Measurements from ENCODE around the gene SLC38A2.

Gene SLC38A2

DNA sequence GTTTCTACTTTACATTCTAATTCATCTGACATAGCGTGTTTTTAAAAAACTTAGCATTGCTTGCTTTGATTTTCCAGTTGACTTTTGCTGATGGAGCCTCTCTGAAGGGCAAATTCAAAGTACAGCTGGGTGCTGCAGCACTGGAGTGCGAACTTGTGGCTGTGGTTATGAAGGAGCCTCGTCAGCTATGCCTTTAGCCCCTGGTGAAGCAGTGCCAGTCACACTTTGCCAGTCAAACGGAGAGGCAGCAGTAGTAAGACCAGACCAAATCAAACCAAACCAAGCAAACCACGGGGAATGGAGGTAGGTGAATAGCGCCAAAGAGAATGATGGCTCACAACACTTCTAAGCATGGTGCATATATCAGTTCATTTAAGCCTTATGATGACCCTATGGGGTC lies 15.1 kb upstream of the SLC38A2 start:
- H3K4me3 ChIP-seq = no peak overlapping the region
- peak overlapping the region; percentile 78 to 81 for H3K27ac ChIP-seq
- TF ChIP-seq CTCF (IDR thresholded peaks at IDR 0.05) = no peak
- DNase-seq (ENCODE audit: low spot score) = no peak

DNA sequence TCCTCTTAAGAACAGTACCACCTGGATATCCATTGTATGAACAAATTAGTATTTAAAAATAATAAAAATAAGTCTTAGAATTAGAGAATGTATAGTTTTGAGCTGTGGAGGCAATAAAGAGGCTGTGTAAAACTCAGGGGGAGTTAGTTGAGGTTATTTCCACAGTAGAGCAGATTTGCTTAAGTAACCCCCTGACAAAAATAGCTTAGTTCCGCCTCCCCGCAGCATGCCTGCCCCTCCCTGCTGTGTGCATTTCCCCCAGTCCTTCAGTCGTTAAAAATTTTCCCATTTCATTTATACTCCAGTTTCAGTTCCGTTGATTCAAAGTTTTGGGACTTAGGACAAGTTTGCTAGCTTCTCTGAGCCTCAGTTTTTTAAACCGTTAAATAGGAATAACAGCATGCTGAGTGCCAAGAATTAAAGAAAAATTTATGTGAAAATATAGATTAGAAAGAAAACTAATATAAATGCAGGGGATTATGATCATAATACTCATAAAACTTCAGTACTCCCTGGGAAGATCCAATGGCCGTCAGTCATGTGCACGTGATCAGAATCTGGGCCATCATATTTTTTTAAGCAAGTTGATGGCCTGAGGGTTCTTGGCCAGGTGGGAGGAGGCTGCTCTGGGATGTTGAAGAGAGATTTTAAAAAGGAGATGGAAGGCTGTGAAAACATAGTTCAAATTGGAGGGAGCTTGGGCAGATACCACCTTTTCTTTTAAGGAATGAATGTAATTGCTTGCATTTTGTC lies 14.5 kb upstream of the SLC38A2 start:
- peak overlapping the region; percentile 45 for H3K4me3 ChIP-seq

DNA sequence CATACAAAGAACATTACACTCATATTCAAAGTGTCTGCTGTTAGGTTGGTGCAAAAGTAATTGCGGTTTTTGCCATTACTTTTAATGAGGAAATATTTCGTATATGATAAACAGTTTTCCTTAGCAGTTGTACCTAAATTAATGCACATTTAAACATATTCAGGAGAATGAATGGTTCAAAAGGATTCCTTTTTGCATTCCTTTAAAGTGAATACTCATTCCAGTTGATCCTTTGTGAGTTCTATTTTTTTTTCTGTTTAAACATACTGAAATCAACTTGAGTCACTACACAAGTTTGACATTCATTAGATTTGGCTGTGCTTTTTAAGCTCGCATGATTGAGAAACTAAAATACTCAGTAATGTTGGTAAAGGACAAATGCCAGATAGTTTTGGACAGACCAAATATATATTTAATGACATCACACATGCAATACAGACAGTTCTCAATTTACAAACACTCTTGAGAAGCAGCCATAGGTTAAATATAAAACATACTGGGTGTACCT lies 13.8 kb upstream of the SLC38A2 start:
- Histone ChIP-seq H3K27ac (peak overlapping the region; percentile 78 to 81), H3K4me3 (peak overlapping the region; percentile 45)
- DNase-seq (ENCODE audit: low spot score) = no peak
- no peak for TF ChIP-seq CTCF (IDR thresholded peaks at IDR 0.05)

More for the DNA sequence above, 14.5 kb upstream of the SLC38A2 start:
- peak overlapping the region; percentile 78 to 81 for H3K27ac ChIP-seq
- no peak for DNase-seq (ENCODE audit: low spot score)
- TF ChIP-seq CTCF (IDR thresholded peaks at IDR 0.05) = no peak

GRCh38 chr12:46385438-46385837 lies 12.9 kb upstream of the SLC38A2 start:
- peak overlapping the region; percentile 99 to 100 for H3K27ac ChIP-seq
- DNase-seq (ENCODE audit: low spot score) = no peak
- no peak for TF ChIP-seq CTCF (IDR thresholded peaks at IDR 0.05)
- H3K4me3 ChIP-seq = no peak overlapping the region

DNA sequence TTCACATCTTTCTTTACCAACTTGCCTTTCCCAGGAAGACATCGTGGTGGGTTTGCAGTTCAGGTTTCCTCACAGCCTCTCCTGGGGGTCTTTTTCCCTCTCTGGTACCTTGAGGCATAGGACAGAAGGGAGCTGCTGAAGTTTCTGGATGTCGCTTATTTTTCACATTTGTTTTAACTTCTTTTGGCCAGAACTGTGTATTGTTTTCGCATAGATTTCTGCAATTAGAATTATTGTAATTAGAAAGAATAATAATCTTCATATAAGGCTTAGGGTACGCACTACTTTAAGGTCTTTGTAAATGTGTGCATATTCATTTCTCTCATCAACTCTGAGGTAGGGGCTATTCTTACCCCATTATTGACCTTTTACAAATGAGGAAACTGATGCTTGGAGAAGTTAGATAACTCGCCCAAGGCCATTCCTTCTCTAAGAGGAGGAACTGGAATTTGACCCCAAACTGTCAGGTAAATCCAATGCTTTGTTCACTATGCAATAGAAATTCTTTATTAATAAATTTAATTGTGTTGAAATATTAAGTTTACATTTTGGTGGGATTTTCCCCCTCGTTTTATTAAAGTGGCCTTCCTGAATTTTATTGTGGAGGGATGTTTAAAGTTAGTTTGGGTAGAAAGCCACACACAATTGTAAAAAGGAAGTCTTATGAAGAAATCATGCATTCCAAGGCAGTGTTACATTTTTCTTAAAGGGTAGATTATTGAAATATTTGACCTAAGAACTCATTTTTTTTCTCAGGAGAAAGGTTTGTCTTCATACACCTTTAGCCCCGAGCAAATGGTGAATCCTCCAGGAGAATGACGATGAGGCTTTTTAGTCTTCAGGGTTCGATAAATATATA lies 12.1 kb upstream of the SLC38A2 start:
- no peak for TF ChIP-seq CTCF (IDR thresholded peaks at IDR 0.05)
- Histone ChIP-seq H3K4me3 (peak overlapping the region; percentile 91), H3K27ac (peak overlapping the region; percentile 99 to 100)
- DNase-seq (ENCODE audit: low spot score) = no peak

DNA sequence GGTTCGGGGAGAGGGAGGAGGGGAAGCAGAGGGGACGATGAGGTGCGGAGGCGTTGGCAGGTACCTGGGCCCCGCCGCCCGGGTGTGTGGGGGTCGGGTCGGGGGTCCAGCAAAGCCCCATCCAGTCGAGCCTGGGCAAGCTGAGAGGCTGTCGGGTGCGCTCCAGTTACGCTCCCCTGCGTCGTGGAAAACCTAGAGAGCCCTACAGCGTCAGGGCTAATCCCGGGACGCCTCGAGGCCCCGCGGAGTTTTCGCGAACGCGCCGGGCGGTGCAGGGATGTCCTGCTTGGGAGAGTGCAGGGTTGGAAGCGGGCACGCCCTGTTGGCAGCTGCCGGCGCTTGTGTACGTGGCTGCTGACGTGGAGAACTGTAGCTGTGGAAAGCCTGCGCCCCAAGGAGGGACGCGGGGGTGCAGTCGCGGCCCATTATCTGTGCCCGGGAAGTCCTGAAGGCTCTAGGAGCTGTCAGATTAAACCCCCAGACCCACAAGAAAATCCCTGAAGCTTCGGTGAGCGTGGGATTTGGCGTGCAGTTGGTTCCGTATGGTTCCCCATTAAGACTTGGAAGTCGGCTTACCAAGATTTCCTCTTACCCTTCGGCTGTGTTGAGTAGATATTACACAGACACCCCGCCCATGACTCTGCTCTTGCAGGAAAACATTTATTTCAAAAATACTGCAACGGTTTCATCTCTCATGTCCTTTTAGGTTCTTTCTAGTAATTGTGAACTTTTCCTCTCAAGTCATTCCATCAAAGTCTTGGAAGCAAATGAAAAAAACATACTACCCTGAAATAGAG lies 11.3 kb upstream of the SLC38A2 start:
- peak; percentile 97 for DNase-seq (ENCODE audit: low spot score)
- Histone ChIP-seq H3K27ac (peak overlapping the region; percentile 99 to 100), H3K4me3 (peak overlapping the region; percentile 91)
- no peak for TF ChIP-seq CTCF (IDR thresholded peaks at IDR 0.05)

Measured in coronary artery (tissue), 2 donors.